UCSD-AML1 (cell line): ENCODE results near the gene PAXX.

Experiments
- DNase-seq: peaks from one replicate; lab custom pipeline; 2025; ENCODE audit not compliant: unreplicated experiment; lab: John Stamatoyannopoulos, UW

Gene PAXX

DNA sequence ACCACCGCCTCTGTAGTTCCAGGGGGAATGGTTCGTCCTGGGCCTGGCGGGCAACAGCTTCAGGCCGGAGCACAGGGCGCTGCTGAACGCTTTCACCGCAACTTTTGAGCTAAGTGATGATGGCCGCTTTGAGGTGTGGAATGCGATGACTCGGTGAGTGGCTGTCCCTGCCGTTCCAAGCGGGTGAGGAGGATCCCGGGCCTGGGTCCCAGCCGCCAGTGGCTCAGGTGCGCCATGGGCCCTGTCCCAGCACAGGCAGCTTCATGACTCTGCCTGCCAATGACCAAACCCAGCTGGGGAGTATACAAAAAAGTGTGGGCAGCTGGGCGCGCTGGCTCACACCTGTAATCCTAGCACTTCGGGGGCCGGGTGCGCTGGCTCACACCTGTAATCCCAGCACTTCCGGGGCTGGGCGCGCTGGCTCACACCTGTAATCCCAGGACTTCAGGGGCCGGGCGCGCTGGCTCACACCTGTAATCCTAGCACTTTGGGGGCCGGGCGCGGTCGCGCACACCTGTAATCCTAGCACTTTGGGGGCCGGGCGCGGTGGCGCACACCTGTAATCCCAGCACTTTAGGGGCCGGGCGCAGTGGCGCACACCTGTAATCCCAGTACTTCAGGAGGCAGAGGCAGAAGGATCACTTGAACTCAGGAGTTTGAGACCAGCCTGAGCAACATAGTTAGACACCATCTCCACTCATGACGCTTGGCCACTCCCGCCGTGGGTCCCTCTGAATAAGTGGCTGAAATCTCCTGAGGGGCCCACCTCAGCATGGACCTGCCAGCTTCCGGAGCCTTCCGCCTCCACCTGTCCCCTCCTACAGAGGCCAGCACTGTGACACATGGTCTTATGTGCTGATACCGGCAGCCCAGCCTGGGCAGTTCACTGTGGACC, 39.1 kb upstream of the PAXX start:
- no peak for DNase-seq

- no peak for DNase-seq
Measured at GRCh38 chr9:136953771-136954269, 38.4 kb upstream of the PAXX start.

DNA sequence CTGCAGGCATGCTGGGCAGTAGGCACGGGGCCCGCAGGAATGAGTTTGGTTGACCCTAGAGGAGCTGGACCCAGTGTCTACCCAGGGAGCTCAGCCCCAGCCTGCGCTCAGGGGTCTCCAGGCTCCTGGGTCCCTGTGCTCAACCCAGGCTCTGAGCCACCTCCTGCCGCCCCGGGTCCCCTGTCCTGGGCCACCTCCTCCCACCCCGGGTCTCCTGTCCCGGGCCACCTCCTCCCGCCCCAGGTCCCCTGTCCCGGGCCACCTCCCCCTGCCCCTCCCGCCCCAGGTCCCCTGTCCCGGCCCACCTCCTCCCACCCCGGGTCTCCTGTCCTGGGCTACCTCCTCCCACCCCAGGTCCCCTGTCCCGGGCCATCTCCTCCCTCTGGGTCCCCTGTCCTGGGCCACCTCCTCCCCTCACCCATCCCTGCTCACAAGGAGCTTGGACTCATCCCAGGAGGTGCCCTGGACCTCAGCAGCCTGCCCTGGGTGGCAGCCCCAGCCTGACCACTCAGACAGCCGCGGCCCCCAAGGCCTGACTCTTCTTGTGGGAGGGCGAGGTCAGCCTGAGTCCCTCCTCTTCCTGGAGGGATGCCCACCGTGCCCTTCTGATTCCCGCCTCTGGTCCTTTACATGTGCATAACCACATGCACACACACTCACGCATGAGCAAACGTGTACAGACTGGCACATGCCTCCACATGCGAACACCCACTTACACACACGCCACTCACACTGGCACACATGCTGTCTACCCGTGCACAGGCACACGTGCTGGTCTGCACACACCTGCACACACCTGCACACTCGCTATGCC, 37.7 kb upstream of the PAXX start:
- DNase-seq, result no peak

- DNase-seq, result no peak
Measured at GRCh38 chr9:136955202-136955942, 36.9 kb upstream of the PAXX start.

DNA sequence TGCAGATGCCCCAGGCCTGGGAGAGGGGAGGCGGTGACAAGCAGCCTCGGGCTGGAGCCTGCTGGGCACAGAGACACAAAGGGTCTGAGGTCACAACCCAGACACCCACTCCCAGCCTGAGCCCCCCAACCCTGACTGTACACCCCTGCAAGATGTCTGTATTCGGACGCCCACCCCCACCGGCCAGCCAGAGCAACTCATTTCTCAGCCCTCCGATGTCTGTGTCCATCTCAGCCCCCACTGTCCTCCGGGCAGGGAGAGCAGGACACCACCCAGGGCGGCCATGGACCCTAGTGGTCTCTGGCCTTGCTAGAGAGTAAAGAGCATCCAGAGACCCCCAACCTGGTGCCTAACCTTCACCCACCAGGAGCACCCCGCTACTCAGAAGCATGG, 36.3 kb upstream of the PAXX start:
- no peak for DNase-seq

- no peak for DNase-seq
Measured at GRCh38 chr9:136956604-136957003, 35.6 kb upstream of the PAXX start.

DNA sequence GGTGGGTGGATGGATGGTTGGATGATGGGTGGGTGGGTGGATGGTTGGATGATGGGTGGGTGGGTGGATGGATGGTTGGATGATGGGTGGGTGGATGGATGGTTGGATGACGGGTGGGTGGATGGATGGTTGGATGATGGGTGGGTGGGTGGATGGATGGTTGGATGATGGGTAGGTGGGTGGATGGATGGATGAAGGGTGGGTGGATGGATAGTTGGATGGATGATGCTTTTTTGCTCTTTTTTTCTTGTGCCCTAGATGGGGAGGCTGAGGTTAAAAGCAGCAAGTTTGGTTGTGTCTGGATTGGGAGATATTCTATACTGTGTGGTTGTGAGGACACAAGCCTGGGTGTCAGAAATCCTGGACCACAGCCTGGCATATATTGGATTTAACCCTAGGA, 34.8 kb upstream of the PAXX start:
- no peak for DNase-seq

GRCh38 chr9:136957901-136958300, 34.3 kb upstream of the PAXX start:
- no peak for DNase-seq

GRCh38 chr9:136958473-136958872, 33.7 kb upstream of the PAXX start:
- no peak for DNase-seq

GRCh38 chr9:136958898-136959850, 33.0 kb upstream of the PAXX start:
- DNase-seq, result no peak

DNA sequence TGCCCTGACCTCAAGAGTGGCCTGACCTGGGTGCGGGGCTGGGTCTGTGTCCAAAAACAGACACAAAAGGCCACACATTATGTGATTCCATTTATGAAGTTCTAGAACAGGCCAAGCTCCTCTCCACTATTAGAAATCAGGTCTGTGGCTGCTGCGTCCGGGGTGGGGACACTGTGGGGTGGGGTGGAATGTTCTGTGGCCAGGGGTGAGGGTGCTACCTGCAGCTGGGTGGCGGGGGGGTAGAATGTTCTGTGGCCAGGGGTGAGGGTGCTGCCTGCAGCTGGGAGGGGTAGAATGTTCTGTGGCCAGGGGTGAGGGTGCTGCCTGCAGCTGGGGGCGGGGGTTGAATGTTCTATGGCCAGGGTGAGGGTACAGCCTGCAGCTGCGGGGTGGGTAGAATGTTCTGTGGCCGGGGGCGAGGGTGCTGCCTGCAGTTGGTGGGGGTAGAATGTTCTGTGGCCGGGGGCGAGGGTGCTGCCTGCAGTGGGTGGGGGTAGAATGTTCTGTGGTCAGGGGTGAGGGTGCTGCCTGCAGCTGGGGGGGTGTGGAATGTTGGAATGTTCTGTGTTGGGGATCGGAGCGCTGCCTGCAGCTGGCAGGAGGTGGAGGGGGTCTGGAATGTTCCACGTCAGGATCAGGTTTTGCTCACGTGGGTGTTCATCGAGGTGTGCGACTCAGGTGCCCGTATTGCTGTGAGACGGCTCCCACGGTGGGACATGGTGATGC, 31.8 kb upstream of the PAXX start:
- DNase-seq, result no peak

DNA sequence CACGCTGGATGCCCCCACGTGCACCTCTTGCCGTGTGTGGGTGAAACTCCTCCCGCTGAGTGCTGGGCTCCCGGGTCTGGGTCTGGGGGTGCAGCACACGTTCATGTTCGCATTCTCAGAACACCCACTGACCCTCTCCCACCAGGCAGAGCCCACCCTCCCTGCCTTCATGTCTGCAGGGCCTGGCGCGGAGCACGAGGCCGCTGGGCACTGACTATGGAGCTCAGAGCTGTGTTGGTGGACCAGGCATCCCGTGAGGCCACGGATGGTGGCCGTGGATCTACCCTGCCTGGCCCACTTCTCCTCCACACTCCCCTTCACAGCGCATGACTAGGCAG, 31.3 kb upstream of the PAXX start:
- DNase-seq, result no peak

DNA sequence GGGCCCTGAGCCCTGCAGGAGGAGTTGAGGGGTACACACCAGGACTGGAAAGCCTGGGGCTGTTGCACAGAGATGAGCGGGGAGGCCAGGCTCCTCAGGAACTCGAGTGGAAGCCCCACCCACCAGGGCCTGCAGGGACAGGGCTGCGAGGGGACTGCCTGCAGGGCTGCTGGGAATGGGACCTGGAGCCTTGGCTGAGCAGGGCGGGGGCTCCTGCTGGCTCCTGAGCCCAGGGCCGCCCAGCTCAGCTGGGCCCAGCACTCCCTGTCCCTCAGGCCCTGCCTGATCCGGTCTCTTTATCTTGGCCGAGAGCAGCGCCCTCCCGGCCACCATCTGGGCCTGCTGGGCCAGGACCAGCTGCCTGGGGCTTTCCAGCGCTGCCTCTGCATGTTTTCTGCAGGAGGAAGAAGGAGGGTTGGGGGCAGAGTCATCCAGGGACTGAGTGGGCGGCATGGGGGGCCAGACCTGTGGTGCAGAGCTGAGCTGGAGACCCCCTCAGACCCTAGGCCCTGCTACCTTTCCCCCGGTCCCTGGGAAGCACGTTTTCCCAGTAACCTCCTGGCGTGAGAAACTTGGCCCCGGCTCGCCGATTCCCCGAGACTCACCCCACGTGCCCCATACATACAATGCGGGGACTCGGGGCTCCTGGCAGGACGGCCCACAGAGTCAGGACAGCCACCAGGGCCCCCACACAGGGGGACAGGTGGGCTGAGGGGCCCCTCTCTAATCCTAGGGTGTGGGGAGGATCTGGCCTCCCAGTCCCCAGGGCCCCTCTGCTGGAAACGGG, 30.8 kb upstream of the PAXX start:
- no peak for DNase-seq

GRCh38 chr9:136962163-136962562, 30.1 kb upstream of the PAXX start:
- DNase-seq, result no peak

DNA sequence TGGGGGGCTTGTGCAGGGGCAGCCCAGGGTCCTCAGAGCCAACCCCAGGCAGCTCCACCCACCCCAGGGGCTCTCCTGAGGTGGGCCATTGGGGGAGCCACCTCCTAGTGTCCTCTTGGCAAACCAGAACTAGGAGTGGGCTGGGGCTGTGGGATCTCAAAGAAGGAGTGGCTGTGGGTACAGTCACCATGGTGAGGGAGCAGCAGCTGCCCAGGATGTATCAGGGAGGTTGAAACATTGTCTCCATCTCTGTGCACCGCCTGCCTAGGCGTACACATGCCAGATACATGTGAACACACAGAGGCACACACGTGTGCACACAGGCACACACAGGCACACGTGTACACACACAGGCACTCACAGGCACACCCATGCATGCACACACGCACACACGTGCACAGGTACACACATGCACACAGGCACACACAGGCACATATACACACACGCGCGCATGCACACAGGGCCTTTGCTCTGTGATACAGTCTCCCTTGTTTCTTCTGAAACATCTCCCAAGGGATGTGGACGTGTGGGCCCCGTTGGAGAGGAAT, 29.4 kb upstream of the PAXX start:
- no peak for DNase-seq

DNA sequence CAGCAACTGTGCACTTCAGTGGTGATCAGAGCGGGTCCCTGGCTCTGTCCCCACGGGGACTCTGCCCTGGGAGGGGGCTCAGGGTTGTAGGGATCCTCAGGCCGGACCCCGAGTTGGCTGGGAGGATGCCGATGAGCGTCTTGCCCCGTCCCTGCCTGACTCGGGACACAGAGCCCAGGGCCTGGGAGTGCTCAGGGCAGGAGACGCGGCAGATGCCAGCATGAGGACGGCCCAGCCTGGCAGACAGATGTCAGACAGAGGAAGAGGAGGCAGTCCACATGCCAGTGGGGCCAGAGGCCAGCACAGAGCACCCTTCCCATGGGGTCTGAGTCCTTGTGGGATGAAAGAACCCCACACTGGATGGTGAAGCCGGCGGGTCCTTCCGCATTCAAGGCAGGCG, 28.9 kb upstream of the PAXX start:
- no peak for DNase-seq

DNA sequence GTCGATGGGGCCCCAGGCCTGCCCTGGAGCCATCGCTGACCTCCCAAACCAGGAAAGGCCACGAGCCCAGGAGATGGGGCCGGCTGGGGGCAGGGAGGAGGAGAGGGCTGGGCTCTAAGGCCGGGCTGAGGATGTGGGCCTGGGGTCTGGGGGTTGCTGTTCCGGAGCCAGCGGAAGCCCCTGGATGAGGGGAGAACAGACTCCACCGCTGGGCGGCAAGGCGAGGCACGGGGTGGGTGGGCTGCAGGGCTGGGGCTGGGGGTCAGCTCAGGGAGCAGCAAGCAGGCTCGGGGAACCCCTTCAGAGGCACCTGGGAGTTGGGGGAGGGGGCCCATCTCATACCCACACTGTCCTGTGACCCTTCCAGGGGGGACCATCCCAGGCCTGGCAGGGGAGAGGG, 28.5 kb upstream of the PAXX start:
- DNase-seq, result no peak

DNA sequence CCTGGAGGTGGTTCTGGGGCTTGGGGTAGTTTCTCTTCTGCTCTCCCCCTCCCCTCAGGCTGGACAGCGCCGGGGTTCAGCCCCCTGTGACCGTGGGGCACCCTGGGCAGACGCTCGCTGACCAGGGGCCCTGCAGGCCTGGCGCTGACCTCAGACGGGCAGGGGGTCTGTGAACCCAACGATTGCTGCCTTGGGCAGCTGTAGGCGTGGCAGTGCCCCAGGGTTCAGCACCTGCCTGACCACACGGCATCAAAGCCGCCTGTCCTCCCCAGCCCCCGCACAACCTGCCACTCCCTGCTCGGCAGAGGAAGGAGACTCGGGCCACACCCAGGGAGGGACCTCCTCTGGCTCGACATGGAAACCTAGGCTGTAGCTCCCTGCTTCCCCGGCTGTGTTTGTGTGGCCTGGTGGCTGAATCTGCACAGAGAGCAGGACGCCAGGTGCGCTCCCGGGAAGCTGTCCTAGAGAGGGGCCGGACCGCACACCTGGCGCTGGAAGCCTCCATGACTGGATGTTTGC, 28.0 kb upstream of the PAXX start:
- DNase-seq, result no peak
